GM18502 (cell line): ENCODE data around the gene CAVIN2.

ENCODE experiments used
- ATAC-seq: cut with Tn5 transposase; IDR thresholded peaks from one replicate; pipeline ENCODE4 v1.9.1; 2021; ENCODE audit warnings: mild to moderate bottlenecking; ENCODE audit not compliant: unreplicated experiment, poor library complexity

Gene CAVIN2

GRCh38 chr2:191866195-191866594 is 19.3 kb upstream of the CAVIN2 start:
- no peak for ATAC-seq

- no peak for ATAC-seq
These were observed 17.9 kb upstream of the CAVIN2 start for GRCh38 chr2:191864628-191865374.

DNA sequence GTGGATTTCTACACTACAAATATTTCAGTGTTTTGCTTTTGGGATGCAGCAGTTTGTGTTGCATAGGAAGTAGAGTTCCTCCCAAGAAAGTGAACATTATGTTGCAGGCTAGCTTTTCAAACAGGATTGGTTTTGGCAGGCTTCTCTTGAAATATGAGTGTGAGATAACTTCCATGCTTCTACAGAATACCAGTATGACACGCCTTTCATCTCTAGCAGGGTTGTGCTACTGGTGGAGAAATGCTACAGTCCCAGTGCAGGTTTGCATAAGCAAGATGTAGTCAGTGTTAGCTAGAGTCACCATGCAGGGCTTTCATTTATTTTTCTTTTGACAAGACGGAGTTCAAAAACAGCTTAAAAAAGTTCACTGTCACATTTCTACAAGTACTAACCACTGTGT is 17.1 kb upstream of the CAVIN2 start:
- ATAC-seq: no peak

- ATAC-seq: no peak
These were observed 15.4 kb upstream of the CAVIN2 start for GRCh38 chr2:191862156-191862775.

GRCh38 chr2:191860760-191861466 is 14.0 kb upstream of the CAVIN2 start:
- no peak for ATAC-seq

DNA sequence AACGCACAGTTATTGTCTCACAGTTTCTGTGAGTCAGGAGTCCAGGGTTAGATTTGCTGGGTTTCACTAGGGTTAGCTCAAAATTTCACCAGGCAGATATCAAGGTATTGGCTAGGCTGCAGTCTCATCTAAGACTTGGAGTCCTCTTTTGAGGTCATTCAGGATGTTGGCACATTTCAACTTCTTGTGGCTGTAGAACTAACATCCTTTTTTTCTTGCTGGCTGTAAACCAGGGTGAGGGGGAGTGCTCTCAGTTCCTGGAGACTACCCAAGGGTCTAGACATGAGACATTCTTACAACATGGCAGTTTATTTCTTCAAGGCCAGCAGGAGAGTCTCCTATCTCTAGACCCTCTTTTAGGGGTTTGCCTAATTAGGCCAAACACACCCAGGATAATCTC is 12.8 kb upstream of the CAVIN2 start:
- ATAC-seq: no peak

GRCh38 chr2:191857886-191858285 is 11.0 kb upstream of the CAVIN2 start:
- no peak for ATAC-seq

GRCh38 chr2:191857259-191857805 is 10.4 kb upstream of the CAVIN2 start:
- ATAC-seq: no peak

- ATAC-seq: no peak
These were observed 9.4 kb upstream of the CAVIN2 start for GRCh38 chr2:191856111-191856876.

GRCh38 chr2:191855382-191855781 is 8.5 kb upstream of the CAVIN2 start:
- no peak for ATAC-seq

GRCh38 chr2:191854382-191855372 is 7.8 kb upstream of the CAVIN2 start:
- ATAC-seq: no peak

DNA sequence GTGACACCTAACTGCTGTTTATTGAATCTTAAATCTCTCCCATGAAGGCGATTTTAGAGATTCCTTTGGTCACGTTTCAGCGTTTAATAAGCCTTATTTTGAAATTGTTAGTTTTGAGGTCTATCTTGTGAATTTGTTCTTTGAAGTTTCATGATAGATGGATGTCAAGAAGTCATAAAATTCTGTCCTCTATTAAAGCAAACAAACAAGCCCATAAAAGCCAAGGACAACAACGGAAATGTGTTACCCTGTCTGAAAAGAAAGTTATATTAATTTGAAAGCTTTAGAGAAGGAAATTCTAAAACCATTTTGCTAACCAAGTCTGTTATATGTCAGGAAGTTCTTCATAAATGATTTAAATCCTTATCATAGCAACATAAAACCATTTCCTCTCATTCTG is 7.0 kb upstream of the CAVIN2 start:
- ATAC-seq: no peak

DNA sequence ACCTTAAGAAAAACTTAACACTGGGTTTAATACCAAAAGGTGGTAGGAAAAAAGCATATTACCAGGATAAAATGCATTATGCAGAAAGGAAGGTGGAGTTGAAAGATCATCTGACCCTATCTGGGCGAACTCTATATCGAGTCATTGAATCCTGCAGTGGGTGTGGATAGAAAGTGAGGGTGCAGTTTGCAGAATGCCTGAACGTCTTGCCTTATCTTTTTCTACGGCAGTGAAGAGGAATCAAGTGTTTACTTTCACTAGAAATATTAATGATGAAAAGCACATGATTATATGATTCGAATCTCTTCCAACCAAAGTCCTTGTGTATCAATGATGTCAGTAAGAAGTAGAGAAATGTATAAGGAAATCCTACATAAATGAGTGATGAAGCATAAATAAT is 4.3 kb upstream of the CAVIN2 start:
- no peak for ATAC-seq

DNA sequence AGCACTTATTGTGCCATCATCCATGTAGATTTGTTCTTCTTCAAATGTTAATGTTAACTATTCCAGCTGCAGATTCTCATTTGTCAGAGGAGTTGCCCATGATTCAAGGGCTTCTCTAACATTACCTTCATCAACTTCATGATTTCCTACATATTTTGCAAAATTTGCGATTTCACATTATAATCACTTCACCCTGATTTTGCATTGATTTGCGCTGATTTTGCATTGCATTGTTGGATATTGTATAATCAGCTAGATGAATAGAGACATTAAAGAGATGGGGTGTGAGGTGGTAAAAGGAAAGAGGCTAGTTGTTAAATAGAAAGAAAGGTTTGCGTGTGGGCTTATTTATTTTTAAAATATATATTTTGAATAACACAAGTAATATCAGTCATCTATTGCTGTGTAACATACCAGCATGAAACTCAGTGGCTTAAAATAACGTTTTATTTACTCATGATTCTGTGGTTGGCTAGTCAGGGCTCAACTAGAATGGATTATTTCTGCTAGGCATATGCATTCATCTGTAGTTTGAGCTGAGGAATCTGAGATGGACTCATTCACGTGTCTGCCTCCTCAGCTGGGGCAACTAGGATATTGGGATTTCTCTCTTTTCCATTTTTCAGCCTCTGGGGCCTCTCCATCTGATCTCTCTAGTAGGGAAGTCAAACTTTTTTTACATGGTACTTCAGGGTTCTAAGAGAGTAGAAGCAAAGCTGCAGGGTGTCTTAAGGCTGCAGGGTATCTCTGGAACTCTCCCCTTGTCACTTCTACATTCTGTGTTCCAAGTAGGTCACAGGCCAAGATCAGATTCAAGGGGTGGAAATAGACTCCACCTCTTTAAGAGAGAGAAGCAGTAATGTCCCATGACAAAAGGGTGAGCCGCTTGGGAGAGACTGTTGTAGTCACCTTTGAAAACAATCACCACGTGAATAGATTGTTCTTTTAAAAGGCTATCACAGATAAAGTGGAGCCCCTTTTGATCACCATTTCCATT is 2.2 kb upstream of the CAVIN2 start:
- no peak for ATAC-seq

DNA sequence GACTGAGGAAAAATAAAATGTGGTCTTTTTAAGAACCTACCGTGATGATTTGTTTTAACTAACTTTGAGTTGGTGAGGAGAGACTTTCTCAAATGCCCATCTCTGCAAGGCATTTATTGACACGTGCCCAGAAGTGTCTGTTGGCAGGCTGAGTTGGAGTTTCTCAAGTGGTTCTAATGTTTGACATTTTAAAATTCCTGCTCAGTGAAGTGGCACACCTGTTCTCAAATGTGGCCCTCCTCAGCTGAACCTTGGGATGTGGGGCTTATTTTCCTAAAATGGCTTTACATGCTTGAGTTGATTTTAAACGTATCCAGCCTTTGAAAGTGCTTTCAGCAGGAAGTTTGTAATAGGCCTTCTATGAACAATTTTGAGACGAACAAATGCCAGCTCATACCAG is 876 bp upstream of the CAVIN2 start:
- no peak for ATAC-seq

GRCh38 chr2:191845876-191846514 is 893 bp downstream of the CAVIN2 start:
- no peak for ATAC-seq

GRCh38 chr2:191845248-191845715 is 1.6 kb downstream of the CAVIN2 start:
- no peak for ATAC-seq

DNA sequence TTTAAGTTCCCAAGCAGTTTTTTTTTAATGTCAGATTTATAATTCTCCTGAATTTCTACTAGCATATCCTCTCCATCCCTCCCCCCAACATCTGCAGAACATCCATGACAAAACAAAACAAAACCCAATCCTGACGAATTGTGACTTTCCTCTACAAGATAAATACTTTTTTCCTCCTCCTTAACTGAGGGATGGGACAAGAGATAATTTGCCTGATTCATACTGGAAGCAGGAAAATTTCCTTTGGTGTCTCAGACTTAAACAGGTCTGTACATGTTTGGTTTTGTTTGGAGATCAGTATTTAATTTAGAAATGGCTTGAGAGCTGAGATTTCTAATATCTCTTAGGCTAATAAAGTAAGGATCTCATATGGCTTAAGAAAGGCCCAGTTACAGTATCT is 2.2 kb downstream of the CAVIN2 start:
- ATAC-seq: no peak
